SK-N-SH (cell line): Measurements from ENCODE around the gene RGS11. TPM values are rescaled to one million over a fixed set of nuclear protein-coding genes. Genes with fewer than 3 reads are reported as not detected.

ENCODE experiments used
- CTCF ChIA-PET: fragments of 300-600, 350-600 bp; formaldehyde crosslinking; extraction: SDS; loops from one replicate; lab custom pipeline; 2021; lab: Yijun Ruan, JAX
- POLR2A ChIA-PET: fragments of 350-600 bp; sonication (Branson Sonifier 250); formaldehyde crosslinking; extraction: SDS; loops from one replicate; lab custom pipeline; 2020; ENCODE audit warnings: antibody characterized with exemption, inconsistent platforms; lab: Yijun Ruan, JAX
- DNase-seq: peaks from one replicate; pipeline ENCODE4 v3.0.0; 2012
- H2AFZ ChIP-seq: fragments of 200-600 bp; sonication (generic); 2 replicates; pipeline ENCODE4 v1.8.1; 2016; ENCODE audit warnings: antibody characterized with exemption, mild to moderate bottlenecking, low read depth
- H3F3A ChIP-seq: fragments of 200-600 bp; sonication (generic); replicated peaks from 2 replicates; pipeline ENCODE3; 2016; ENCODE audit warnings: antibody characterized with exemption, mild to moderate bottlenecking; ENCODE audit not compliant: insufficient read depth
- H3K27ac ChIP-seq, 2 experiments: fragments of 200-500 bp in 1 of 2; fragments of 200-600 bp in 1 of 2; sonication (Bioruptor generic) in 1 of 2; sonication (generic), shearing (Covaris generic) in 1 of 2; 2 replicates each; pipeline versions ENCODE4 v1.5.1 to v1.6.1; 2014 to 2016; ENCODE audit warnings: low read depth in 2 of 2, inconsistent platforms in 1 of 2, low read length in 1 of 2, mild to moderate bottlenecking in 1 of 2, mixed read lengths in 1 of 2
- H3K27me3 ChIP-seq: fragments of 200-600 bp; sonication (generic), shearing (Covaris generic); 2 replicates; pipeline ENCODE4 v1.6.1; 2016; ENCODE audit warnings: mixed run types; ENCODE audit not compliant: insufficient read depth
- H3K36me3 ChIP-seq, 2 experiments: fragments of 200-500 bp in 1 of 2; fragments of 200-600 bp in 1 of 2; sonication (Bioruptor generic) in 1 of 2; sonication (generic) in 1 of 2; replicated peaks in 1 of 2; 2 replicates each; pipeline versions ENCODE3 to v1.5.1; 2014 to 2016; ENCODE audit warnings: low read length in 1 of 2, mild to moderate bottlenecking in 1 of 2; ENCODE audit not compliant: insufficient read depth in 2 of 2, control insufficient read depth in 1 of 2
- H3K4me1 ChIP-seq, 2 experiments: fragments of 200-500 bp in 1 of 2; fragments of 200-600 bp in 1 of 2; sonication (Bioruptor generic) in 1 of 2; sonication (generic), shearing (Covaris generic) in 1 of 2; 2 replicates each; pipeline versions ENCODE4 v1.5.1 to v1.6.1; 2014 to 2016; ENCODE audit warnings: low read depth in 1 of 2, low read length in 1 of 2, mixed run types in 1 of 2; ENCODE audit not compliant: insufficient read depth in 2 of 2, control insufficient read depth in 1 of 2
- H3K4me2 ChIP-seq: fragments of 200-600 bp; sonication (generic), shearing (Covaris generic); 2 replicates; pipeline ENCODE4 v1.6.1; 2017; ENCODE audit warnings: mixed run types
- H3K4me3 ChIP-seq, 2 experiments: fragments of 200-500 bp in 1 of 2; fragments of 200-600 bp in 1 of 2; sonication (Bioruptor generic) in 1 of 2; sonication (generic), shearing (Covaris generic) in 1 of 2; 2 replicates each; pipeline versions ENCODE4 v1.5.1 to v1.8.1; 2014 to 2016; ENCODE audit warnings: low read depth in 2 of 2, inconsistent platforms in 1 of 2, low read length in 1 of 2, mild to moderate bottlenecking in 1 of 2, mixed read lengths in 1 of 2, moderate library complexity in 1 of 2
- H3K79me2 ChIP-seq: fragments of 200-600 bp; sonication (generic); 2 replicates; pipeline ENCODE4 v1.8.1; 2017; ENCODE audit warnings: mild to moderate bottlenecking; ENCODE audit not compliant: insufficient read depth
- H3K9ac ChIP-seq: fragments of 200-600 bp; sonication (generic); 2 replicates; pipeline ENCODE4 v1.6.1; 2017; ENCODE audit warnings: mixed run types
- H3K9me2 ChIP-seq: fragments of 200-600 bp; sonication (generic); 2 replicates; pipeline ENCODE4 v1.6.1; 2017; ENCODE audit warnings: mixed run types
- H3K9me3 ChIP-seq: fragments of 200-600 bp; sonication (generic); 2 replicates; pipeline ENCODE4 v1.6.1; 2017; ENCODE audit warnings: mixed run types, mild to moderate bottlenecking, moderate library complexity
- H4K20me1 ChIP-seq: fragments of 200-600 bp; sonication (generic); 2 replicates; pipeline ENCODE4 v1.6.1; 2017; ENCODE audit warnings: mild to moderate bottlenecking, mixed run types; ENCODE audit not compliant: insufficient read depth
- CHD2 ChIP-seq: fragments of 150-350 bp; IDR thresholded peaks from 2 replicates; pipeline ENCODE4 v1.6.1; 2018; ENCODE audit warnings: low read length; ENCODE audit not compliant: partially characterized antibody
- ELF1 ChIP-seq: IDR thresholded peaks from 2 replicates; pipeline ENCODE4 v1.4.0; 2012
- FOXJ3 ChIP-seq: sonication (generic); formaldehyde crosslinking; IDR thresholded peaks from 2 replicates; pipeline ENCODE4 v1.5.1; 2020; ENCODE audit warnings: mild to moderate bottlenecking, missing genetic modification reagents
- IRF3 ChIP-seq: fragments of 150-350 bp; IDR thresholded peaks from 2 replicates; pipeline ENCODE4 v1.6.1; 2016; ENCODE audit warnings: mild to moderate bottlenecking, low read depth, low read length
- MAX ChIP-seq: IDR thresholded peaks from 2 replicates; pipeline ENCODE4 v1.4.0; 2012; ENCODE audit warnings: low read depth
- MEF2A ChIP-seq: IDR thresholded peaks from 2 replicates; pipeline ENCODE4 v1.4.0; 2012; ENCODE audit warnings: low read depth, borderline replicate concordance
- MXI1 ChIP-seq: IDR thresholded peaks from 2 replicates; pipeline ENCODE4 v1.6.1; 2012; ENCODE audit warnings: mild to moderate bottlenecking, low read depth, low read length, improper control_type of control experiment
- POLR2AphosphoS5 ChIP-seq: IDR thresholded peaks from 2 replicates; pipeline ENCODE4 v1.6.1; 2012; ENCODE audit warnings: low read depth, low read length
- RCOR1 ChIP-seq: fragments of 150-350 bp; IDR thresholded peaks from 2 replicates; pipeline ENCODE4 v1.6.1; 2017; ENCODE audit warnings: antibody characterized with exemption, low read length
- REST ChIP-seq: IDR thresholded peaks from 2 replicates; pipeline ENCODE4 v1.6.1; 2012; ENCODE audit warnings: mild to moderate bottlenecking, low read depth, low read length, moderate library complexity
- RFX5 ChIP-seq: IDR thresholded peaks from 2 replicates; pipeline ENCODE4 v1.6.1; 2012; ENCODE audit warnings: mild to moderate bottlenecking, improper control_type of control experiment, low read length
- RXRA ChIP-seq: IDR thresholded peaks from 2 replicates; pipeline ENCODE4 v1.4.0; 2012; ENCODE audit warnings: low read depth, mild to moderate bottlenecking, borderline replicate concordance
- SMC3 ChIP-seq: IDR thresholded peaks from 2 replicates; pipeline ENCODE4 v1.6.1; 2012; ENCODE audit warnings: low read depth, low read length, improper control_type of control experiment
- TEAD4 ChIP-seq: IDR thresholded peaks from 2 replicates; pipeline ENCODE4 v1.4.0; 2012; ENCODE audit warnings: mild to moderate bottlenecking, borderline replicate concordance; ENCODE audit not compliant: insufficient read depth
- USF2 ChIP-seq: fragments of 150-350 bp; IDR thresholded peaks from 2 replicates; pipeline ENCODE4 v1.6.1; 2017; ENCODE audit warnings: antibody characterized with exemption, low read length, low read depth, borderline replicate concordance
- WGBS: methylation state at CpG from one replicate; pipeline ENCODE4 v1.1.6; 2017; ENCODE audit warnings: low lambda C conversion rate; 5-methylcytosine and 5-hydroxymethylcytosine counted together
- polyA plus RNA-seq, 3 experiments: library from polyadenylated mRNA; depleted of rRNA; stranded (reverse); fragments of >200 nt; gene quantifications; 2 replicates each; pipeline ENCODE4 v1.2.3, GENCODE V29; 2012

RGS11 gene
- polyA plus RNA-seq, 1 of the 3 experiments (the other 2 are of a cell fraction) = 9.8 TPM

DNA sequence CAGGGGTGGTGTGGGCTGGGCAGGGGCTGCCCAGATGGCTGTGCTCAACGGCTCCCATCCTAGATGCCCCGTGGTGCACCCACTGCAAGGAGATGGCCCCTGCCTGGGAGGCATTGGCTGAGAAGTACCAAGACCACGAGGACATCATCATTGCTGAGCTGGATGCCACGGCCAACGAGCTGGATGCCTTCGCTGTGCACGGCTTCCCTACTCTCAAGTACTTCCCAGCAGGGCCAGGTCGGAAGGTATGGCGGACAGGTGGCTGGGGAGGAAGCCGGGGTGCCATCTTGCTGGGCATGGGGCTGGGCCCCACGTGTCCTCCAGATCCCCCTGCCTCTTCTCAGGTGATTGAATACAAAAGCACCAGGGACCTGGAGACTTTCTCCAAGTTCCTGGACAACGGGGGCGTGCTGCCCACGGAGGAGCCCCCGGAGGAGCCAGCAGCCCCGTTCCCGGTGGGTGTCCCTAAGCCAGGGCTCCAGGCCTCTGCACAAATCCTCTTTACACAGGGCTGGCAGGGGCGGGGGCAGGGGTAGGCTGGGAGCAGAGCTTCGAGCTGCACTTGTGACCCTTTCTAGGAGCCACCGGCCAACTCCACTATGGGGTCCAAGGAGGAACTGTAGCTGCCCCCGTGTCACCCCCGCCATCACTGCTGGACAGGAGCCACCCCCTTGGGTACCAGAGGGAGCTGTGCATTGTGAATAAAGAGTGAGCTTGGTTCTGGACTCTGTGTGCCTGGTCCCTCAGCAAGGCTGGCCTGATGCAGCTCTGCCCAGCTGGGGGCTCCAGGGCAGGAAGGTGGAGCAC, 10.9 kb upstream of the RGS11 start:
- Histone ChIP-seq H3K27me3 (no peaks in the 10 kb centered on the region), H4K20me1 (no peaks in the 10 kb centered on the region), H3K4me2 (no peak overlapping the region), H2AFZ (no peak overlapping the region), H3K4me3 (no peak overlapping the region), H3F3A (no peaks in the 10 kb centered on the region), H3K27ac (no peak overlapping the region), H3K9ac (no peak overlapping the region), H3K36me3 (peaks cover 0 to 32% of the 10 kb centered on the region in 2 experiments), H3K79me2 (no peaks in the 10 kb centered on the region), H3K9me2 (no peaks in the 10 kb centered on the region), H3K4me1 (no peaks in the 10 kb centered on the region), H3K9me3 (no peaks in the 10 kb centered on the region)
- TF ChIP-seq RCOR1 = no peak
- TF ChIP-seq CHD2 = no peak
- no peak for TF ChIP-seq RXRA
- TF ChIP-seq REST = no peak
- TF ChIP-seq MEF2A = no peak
- TF ChIP-seq SMC3 = no peak
- TF ChIP-seq FOXJ3 (CRISPR knock-in tag) = no peak
- no peak for TF ChIP-seq POLR2AphosphoS5
- TF ChIP-seq ELF1 = no peak
- no peak for TF ChIP-seq MAX
- no peak for DNase-seq
- WGBS = 97% methylated on average over 6 of the region's 22 CpGs
- ChIA-PET CTCF (interaction anchor here (1.1 kb wide), 1 partner anchor 169 kb away, joined by 3 read pairs; no protein-coding TSS in a partner anchor), POLR2A (no interaction called here)

DNA sequence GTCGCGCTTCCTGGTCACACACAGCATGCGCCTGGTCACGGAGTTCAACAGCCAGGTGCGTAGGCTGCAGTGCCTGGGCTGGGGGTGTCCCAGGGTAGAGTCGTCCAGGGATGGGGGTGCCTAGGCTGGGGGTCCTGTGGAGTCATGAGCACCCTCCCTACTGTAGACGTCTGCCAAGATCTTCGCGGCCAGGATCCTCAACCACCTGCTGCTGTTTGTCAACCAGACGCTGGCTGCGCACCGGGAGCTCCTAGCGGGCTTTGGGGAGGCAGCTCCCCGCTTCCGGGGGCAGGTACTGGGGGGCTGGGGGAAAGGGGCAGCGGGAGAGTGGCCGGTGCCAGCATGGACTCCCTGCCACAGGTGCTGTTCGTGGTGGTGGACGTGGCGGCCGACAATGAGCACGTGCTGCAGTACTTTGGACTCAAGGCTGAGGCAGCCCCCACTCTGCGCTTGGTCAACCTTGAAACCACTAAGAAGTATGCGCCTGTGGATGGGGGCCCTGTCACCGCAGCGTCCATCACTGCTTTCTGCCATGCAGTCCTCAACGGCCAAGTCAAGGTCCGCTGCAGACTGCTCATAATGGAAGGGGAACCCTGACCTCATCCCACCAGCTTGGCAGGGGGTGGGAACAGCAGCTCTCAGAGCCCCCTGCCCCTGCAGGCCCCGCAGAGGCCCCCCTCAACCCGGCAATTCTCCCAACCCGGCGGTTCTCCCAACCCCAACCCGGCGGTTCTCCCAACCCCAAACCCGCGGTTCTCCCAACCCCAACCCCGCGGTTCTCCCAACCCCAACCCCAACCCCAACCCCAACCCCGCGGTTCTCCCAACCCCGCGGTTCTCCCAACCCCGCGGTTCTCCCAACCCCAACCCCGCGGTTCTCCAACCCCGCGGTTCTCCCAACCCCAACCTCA, 9.7 kb upstream of the RGS11 start:
- Histone ChIP-seq H3K4me1 (no peaks in the 10 kb centered on the region; a peak in 1 of 4 replicates), H2AFZ (no peak overlapping the region), H3K9me2 (no peaks in the 10 kb centered on the region), H3K27me3 (no peaks in the 10 kb centered on the region), H3K27ac (no peak overlapping the region), H3K36me3 (peaks cover 0 to 19% of the 10 kb centered on the region in 2 experiments), H3K4me2 (no peak overlapping the region), H3K9me3 (no peaks in the 10 kb centered on the region), H3F3A (no peaks in the 10 kb centered on the region), H4K20me1 (no peaks in the 10 kb centered on the region), H3K79me2 (no peaks in the 10 kb centered on the region), H3K4me3 (no peak overlapping the region), H3K9ac (no peak overlapping the region)
- CTCF ChIA-PET = no interaction called here
- DNase-seq = no peak
- WGBS = 94% methylated on average over 32 of the region's 48 CpGs
- TF ChIP-seq TEAD4 (no peak), IRF3 (no peak), RFX5 (no peak), RXRA (no peak), CHD2 (no peak), MXI1 (no peak), FOXJ3 (CRISPR knock-in tag) (no peak), USF2 (no peak)
- POLR2A ChIA-PET = no interaction called here
